Measurements from ENCODE around the gene REPS2. TPM values are rescaled to one million over a fixed set of nuclear protein-coding genes. Genes with fewer than 3 reads are reported as not detected.

REPS2 gene
- total and polyA plus RNA-seq, 9 of the 15 experiments (the other 6 are each of a cell fraction or from before 2014, with no cell fraction given): 0.01 to 0.07 (median 0.01) TPM; not detected in 3

- no peak for TF ChIP-seq ZBTB49 (CRISPR knock-in tag; IDR thresholded peaks at IDR 0.05; ENCODE audit: borderline replicate concordance)
Observed at GRCh38 chrX:16930392-16930791, 16.1 kb upstream of the REPS2 start (continued).

- in situ Hi-C loops (cut with MboI): no loop called here
- Histone ChIP-seq H3K79me2 (ENCODE audit: control insufficient read depth, insufficient read depth, low read length) (no peaks in the 10 kb centered on the region), H3K27me3 (ENCODE audit: control insufficient read depth in 2 of 2, insufficient read depth in 2 of 2, low read length in 2 of 2) (no peaks in the 10 kb centered on the region), H3K27ac (ENCODE audit: extremely low read depth, low read depth, low read length) (0 out of 3 replicates have a peak overlapping the region, but pooled peaks have one; percentile 19), H3K4me3 (no peak overlapping the region), H3K36me3 (ENCODE audit: control insufficient read depth, insufficient read depth, low read length) (no peaks in the 10 kb centered on the region), H2AFZ (ENCODE audit: low read depth, low read length) (0 out of 2 replicates have a peak overlapping the region, but pooled peaks have one; percentile 24), H3K9me3 (replicated peaks; ENCODE audit: control insufficient read depth, insufficient read depth, low read depth, low read length) (no peaks in the 10 kb centered on the region), H3K9ac (ENCODE audit: insufficient read depth in 1 of 2, low read depth in 2 of 2, low read length in 2 of 2) (no peak overlapping the region), H4K20me1 (replicated peaks; ENCODE audit: control insufficient read depth, insufficient read depth, low read length) (no peaks in the 10 kb centered on the region), H3K9me1 (ENCODE audit: control insufficient read depth, insufficient read depth, low read length) (no peaks in the 10 kb centered on the region), H3K4me2 (ENCODE audit: insufficient read depth, low read length) (no peak overlapping the region), H3K4me1 (replicated peaks in 1 of 2; ENCODE audit: control insufficient read depth in 2 of 2, insufficient read depth in 2 of 2, low read length in 2 of 2) (peaks cover 0 to 19% of the 10 kb centered on the region in 2 experiments; a peak in 4 of 5 replicates)
- WGBS (ENCODE audit: insufficient coverage, low coverage, missing lambda C conversion rate): 6% methylated on average over 3 of the region's 3 CpGs
- ChIA-PET POLR2A (interaction anchor here (1.1 kb wide), 1 partner anchor 15 kb away, joined by 3 read pairs; the partner anchor contains the start of gene REPS2), CTCF (ENCODE audit: low intra/inter-chr PET ratio) (no interaction called here)
- ATAC-seq (peak; percentile 80), FAIRE-seq (peak; percentile 57), DNase-seq (ENCODE audit: extremely low read depth in 1 of 4, low spot score in 3 of 4) (peak in 2 of 4 experiments; percentile 14 to 61)
- intact Hi-C loops (cut with micrococcal nuclease): no loop called here
- no TSS peak for BruUV-seq (replicated peaks)
- TF ChIP-seq TRIM28 (IDR thresholded peaks at IDR 0.05): no peak
- TF ChIP-seq DMBX1 (CRISPR knock-in tag; IDR thresholded peaks at IDR 0.05; ENCODE audit: borderline replicate concordance): peak; percentile 96; the same call in 1 of the 2 replicates
- no peak for TF ChIP-seq SRSF1 (IDR thresholded peaks at IDR 0.05; ENCODE audit: low read depth, low read length)
- peak; percentile 31; the same call in 1 of the 2 replicates for TF ChIP-seq TEAD2 (tag; IDR thresholded peaks at IDR 0.05)
- no peak for TF ChIP-seq SMC3 (conservative IDR thresholded peaks at IDR 0.05; ENCODE audit: insufficient read depth, low read depth, low read length)
- no peak for TF ChIP-seq POLR2G (IDR thresholded peaks at IDR 0.05; ENCODE audit: low read depth, low read length)
- 0 out of 2 replicates have a peak, but pooled peaks have one; percentile 47 for TF ChIP-seq SMAD3 (CRISPR knock-in tag; conservative IDR thresholded peaks at IDR 0.05)
- 0 out of 2 replicates have a peak, but pooled peaks have one; percentile 51 for TF ChIP-seq ZBTB9 (CRISPR knock-in tag; IDR thresholded peaks at IDR 0.05)
- no peak for TF ChIP-seq ZNF143 (CRISPR knock-in tag; IDR thresholded peaks at IDR 0.05)
- no peak for TF ChIP-seq ETV6 (IDR thresholded peaks at IDR 0.05; ENCODE audit: borderline replicate concordance in 1 of 2, low read depth in 2 of 2, low read length in 1 of 2)
- no peak for TF ChIP-seq ETV6 (CRISPR knock-in tag; IDR thresholded peaks at IDR 0.05; ENCODE audit: borderline replicate concordance)
- TF ChIP-seq ZC3H11A (IDR thresholded peaks at IDR 0.05; ENCODE audit: low read depth, low read length): no peak
- TF ChIP-seq MTA3 (IDR thresholded peaks at IDR 0.05; ENCODE audit: borderline replicate concordance): no peak
- TF ChIP-seq ZNF583 (CRISPR knock-in tag; IDR thresholded peaks at IDR 0.05): peak; percentile 77; the same call in 1 of the 2 replicates
- TF ChIP-seq ZEB2 (IDR thresholded peaks at IDR 0.05): no peak
- no peak for TF ChIP-seq NR2F6 (CRISPR knock-in tag; IDR thresholded peaks at IDR 0.05)
- TF ChIP-seq SMAD4 (CRISPR knock-in tag; conservative IDR thresholded peaks at IDR 0.05): peak; percentile 84
Observed at GRCh38 chrX:16931371-16931770, 15.1 kb upstream of the REPS2 start.
